Iris pigment epithelial cell (primary cell): ENCODE measurements around the gene MED14.

Experiments
- DNase-seq: peaks from one replicate; pipeline ENCODE4 v3.0.0-alpha.2; 2011; ENCODE audit warnings: low read depth

The MED14 gene

GRCh38 chrX:40663078-40663740 is 72.1 kb downstream of the MED14 start:
- DNase-seq: no peak

- no peak for DNase-seq
Observed at GRCh38 chrX:40661489-40661888, 73.9 kb downstream of the MED14 start.

- DNase-seq: no peak
Observed at GRCh38 chrX:40660381-40660780, 75.0 kb downstream of the MED14 start.

GRCh38 chrX:40653535-40653934 is 81.8 kb downstream of the MED14 start:
- no peak for DNase-seq

GRCh38 chrX:40652664-40653063 is 82.7 kb downstream of the MED14 start:
- DNase-seq: no peak

- DNase-seq: peak; percentile 70
Observed at GRCh38 chrX:40651620-40652223, 83.6 kb downstream of the MED14 start.

GRCh38 chrX:40647307-40648197 is 87.8 kb downstream of the MED14 start, which contains the start of gene CXorf38:
Gene CXorf38 (minus strand): TSS chrX:40647561. CDS start chrX:40647520, 41 bp downstream.
- peak; percentile 85 for DNase-seq

- peak; percentile 40 for DNase-seq
Observed at GRCh38 chrX:40646489-40647306, 88.6 kb downstream of the MED14 start.

- DNase-seq: peak; percentile 83
Observed at GRCh38 chrX:40644821-40645358, 90.5 kb downstream of the MED14 start.

GRCh38 chrX:40644176-40644575 is 91.2 kb downstream of the MED14 start:
- peak; percentile 69 for DNase-seq

- DNase-seq: no peak
Observed at GRCh38 chrX:40637687-40638086, 97.7 kb downstream of the MED14 start.

GRCh38 chrX:40632199-40632598 is 103.1 kb downstream of the MED14 start:
- no peak for DNase-seq

GRCh38 chrX:40628506-40628905 is 106.8 kb downstream of the MED14 start:
- DNase-seq: peak; percentile 14

- no peak for DNase-seq
Observed at GRCh38 chrX:40625294-40625693, 110.0 kb downstream of the MED14 start.

- no peak for DNase-seq
Observed at GRCh38 chrX:40623665-40624064, 111.7 kb downstream of the MED14 start.

GRCh38 chrX:40623139-40623536 is 112.2 kb downstream of the MED14 start, which contains the start of gene MPC1L:
Gene MPC1L (plus strand): TSS chrX:40623428. CDS start chrX:40623566, 138 bp downstream.
- DNase-seq: no peak

GRCh38 chrX:40622479-40623138 is 112.7 kb downstream of the MED14 start:
- no peak for DNase-seq

GRCh38 chrX:40617566-40617965 is 117.8 kb downstream of the MED14 start:
- peak; percentile 57 for DNase-seq

GRCh38 chrX:40615976-40616375 is 119.4 kb downstream of the MED14 start:
- no peak for DNase-seq

- DNase-seq: no peak
Observed at GRCh38 chrX:40612511-40612910, 122.8 kb downstream of the MED14 start.

- peak; percentile 58 for DNase-seq
Observed at GRCh38 chrX:40607381-40607780, 128.0 kb downstream of the MED14 start.
